ENCODE results near the gene EOGT.

Gene EOGT

DNA sequence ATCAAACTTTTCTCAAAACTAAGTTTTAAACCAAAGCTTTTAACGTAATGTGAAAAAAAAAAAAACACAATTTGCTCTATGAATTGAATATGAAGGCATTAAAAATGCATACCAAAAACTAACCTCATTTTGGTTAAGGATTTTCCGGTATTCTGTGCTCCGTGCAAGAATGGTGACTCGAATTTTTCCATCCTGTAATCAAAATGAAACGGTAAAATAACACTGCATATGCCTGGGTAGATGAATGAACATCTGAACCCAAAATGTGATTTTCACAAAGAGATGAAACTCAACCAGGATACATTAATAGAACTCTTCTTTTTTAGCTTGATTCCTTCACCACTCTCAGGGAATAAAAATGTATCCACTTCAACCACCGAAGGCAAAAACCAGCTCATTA is 26.2 kb downstream of the EOGT start:
- no peaks in the 10 kb centered on the region for H3K4me1 ChIP-seq (ENCODE audit: control insufficient read depth, insufficient read depth, low read length)
- H3K36me3 ChIP-seq (ENCODE audit: control insufficient read depth, insufficient read depth, low read length), result no peaks in the 10 kb centered on the region
- no peaks in the 10 kb centered on the region for H3K27me3 ChIP-seq (ENCODE audit: control insufficient read depth, insufficient read depth, low read length, poor library complexity, severe bottlenecking)
- H3K27ac ChIP-seq (ENCODE audit: insufficient read depth, low read depth, low read length, poor library complexity, severe bottlenecking), result no peak overlapping the region
- WGBS, 2 experiments, result 86 to 97% methylated on average over 4 to 6 of the region's 6 CpGs
- no peaks in the 10 kb centered on the region for H3K9me3 ChIP-seq (ENCODE audit: control insufficient read depth, low read length)
- no peak overlapping the region for H3K4me3 ChIP-seq (ENCODE audit: insufficient read depth, low read depth, low read length)

DNA sequence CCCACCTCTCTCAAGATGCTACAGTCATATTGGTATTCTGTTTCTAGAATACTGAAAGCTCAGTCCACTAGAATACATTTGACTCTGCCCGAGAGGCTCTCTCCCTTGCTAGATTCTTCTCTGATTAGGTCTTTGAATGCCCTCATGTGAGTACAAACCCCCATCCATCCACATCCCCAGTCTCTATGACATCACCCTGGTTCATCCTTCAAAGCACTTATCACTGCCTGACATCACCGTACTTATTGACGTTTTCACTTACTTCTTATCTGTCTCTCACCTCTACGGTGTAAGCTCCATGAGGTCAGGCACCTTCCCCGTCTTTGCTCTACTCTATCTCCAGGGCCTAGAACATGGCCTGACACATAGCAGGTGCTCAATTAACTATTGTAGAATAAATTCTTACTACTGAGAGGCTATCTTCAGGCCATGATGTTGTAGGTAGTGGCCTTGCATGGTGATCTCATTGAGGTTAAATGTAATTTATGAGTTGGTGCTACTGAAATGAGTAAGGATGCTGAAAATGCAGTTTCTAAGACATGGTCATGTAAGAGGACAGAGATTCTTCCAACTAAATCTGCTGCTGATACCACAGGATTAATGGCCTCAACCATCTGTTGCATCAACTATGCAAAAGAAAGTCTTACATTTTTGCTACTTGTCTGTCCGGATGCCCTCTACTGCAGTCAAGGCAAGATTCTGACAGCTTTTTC is 26.8 kb downstream of the EOGT start:
- Histone ChIP-seq H3K4me1 (ENCODE audit: control insufficient read depth, insufficient read depth, low read length) (no peaks in the 10 kb centered on the region), H3K27me3 (ENCODE audit: control insufficient read depth, insufficient read depth, low read length, poor library complexity, severe bottlenecking) (no peaks in the 10 kb centered on the region), H3K9me3 (ENCODE audit: control insufficient read depth, low read length) (no peaks in the 10 kb centered on the region), H3K27ac (ENCODE audit: insufficient read depth, low read depth, low read length, poor library complexity, severe bottlenecking) (no peak overlapping the region), H3K36me3 (ENCODE audit: control insufficient read depth, insufficient read depth, low read length) (no peaks in the 10 kb centered on the region), H3K4me3 (ENCODE audit: insufficient read depth, low read depth, low read length) (no peak overlapping the region)
- WGBS, 2 experiments, result 94 to 96% methylated on average over 6 of the region's 6 CpGs

GRCh38 chr3:68985146-68985790 is 28.2 kb downstream of the EOGT start:
- H3K4me1 ChIP-seq (ENCODE audit: control insufficient read depth, insufficient read depth, low read length), result no peaks in the 10 kb centered on the region
- WGBS, 2 experiments, result 88 to 90% methylated on average over 2 of the region's 3 CpGs
- H3K27me3 ChIP-seq (ENCODE audit: control insufficient read depth, insufficient read depth, low read length, poor library complexity, severe bottlenecking), result no peaks in the 10 kb centered on the region
- no peaks in the 10 kb centered on the region for H3K9me3 ChIP-seq (ENCODE audit: control insufficient read depth, low read length)
- no peak overlapping the region for H3K4me3 ChIP-seq (ENCODE audit: insufficient read depth, low read depth, low read length)
- H3K27ac ChIP-seq (ENCODE audit: insufficient read depth, low read depth, low read length, poor library complexity, severe bottlenecking), result no peak overlapping the region
- no peaks in the 10 kb centered on the region for H3K36me3 ChIP-seq (ENCODE audit: control insufficient read depth, insufficient read depth, low read length)

DNA sequence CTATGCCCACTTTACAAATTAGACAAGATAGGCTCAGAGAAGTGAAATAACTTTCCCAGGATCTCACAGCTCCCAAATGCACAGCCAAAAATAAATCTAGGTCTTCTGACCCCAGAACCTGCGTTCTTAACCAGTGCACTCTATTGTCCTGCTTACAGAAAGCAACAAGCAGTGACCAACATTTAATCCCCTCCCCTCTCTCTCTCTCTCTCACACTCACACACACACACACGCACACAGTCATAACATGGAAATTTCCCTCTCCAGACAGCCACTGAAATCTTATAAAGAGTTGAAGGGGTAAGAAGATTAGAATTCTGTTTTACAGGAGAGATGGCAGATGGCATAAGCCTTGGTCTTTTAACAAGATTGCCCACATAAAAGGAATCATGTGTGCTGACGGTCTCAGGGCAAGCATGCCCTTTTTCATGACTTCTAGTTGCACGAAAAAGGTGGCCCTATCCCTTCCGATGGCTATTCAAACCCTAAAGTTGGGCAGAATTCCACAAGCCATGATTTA is 29.4 kb downstream of the EOGT start:
- Histone ChIP-seq H3K27ac (ENCODE audit: insufficient read depth, low read depth, low read length, poor library complexity, severe bottlenecking) (no peak overlapping the region), H3K4me1 (ENCODE audit: control insufficient read depth, insufficient read depth, low read length) (no peaks in the 10 kb centered on the region), H3K27me3 (ENCODE audit: control insufficient read depth, insufficient read depth, low read length, poor library complexity, severe bottlenecking) (no peaks in the 10 kb centered on the region), H3K9me3 (ENCODE audit: control insufficient read depth, low read length) (no peaks in the 10 kb centered on the region), H3K36me3 (ENCODE audit: control insufficient read depth, insufficient read depth, low read length) (no peaks in the 10 kb centered on the region), H3K4me3 (ENCODE audit: insufficient read depth, low read depth, low read length) (no peak overlapping the region)
- 91 to 94% methylated on average over 4 to 5 of the region's 5 CpGs for WGBS, 2 experiments

GRCh38 chr3:68977486-68978167 is 35.9 kb downstream of the EOGT start:
- no peaks in the 10 kb centered on the region for H3K9me3 ChIP-seq (ENCODE audit: control insufficient read depth, low read length)
- no peaks in the 10 kb centered on the region for H3K4me1 ChIP-seq (ENCODE audit: control insufficient read depth, insufficient read depth, low read length)
- no peaks in the 10 kb centered on the region for H3K27me3 ChIP-seq (ENCODE audit: control insufficient read depth, insufficient read depth, low read length, poor library complexity, severe bottlenecking)
- H3K27ac ChIP-seq (ENCODE audit: insufficient read depth, low read depth, low read length, poor library complexity, severe bottlenecking), result no peak overlapping the region
- no peaks in the 10 kb centered on the region for H3K36me3 ChIP-seq (ENCODE audit: control insufficient read depth, insufficient read depth, low read length)
- H3K4me3 ChIP-seq (ENCODE audit: insufficient read depth, low read depth, low read length), result no peak overlapping the region
- 93 to 97% methylated on average over 6 to 7 of the region's 8 CpGs for WGBS, 2 experiments

GRCh38 chr3:68974711-68975110 is 38.8 kb downstream of the EOGT start:
- H3K9me3 ChIP-seq (ENCODE audit: control insufficient read depth, low read length), result no peaks in the 10 kb centered on the region
- no peaks in the 10 kb centered on the region for H3K36me3 ChIP-seq (ENCODE audit: control insufficient read depth, insufficient read depth, low read length)
- no peak overlapping the region for H3K4me3 ChIP-seq (ENCODE audit: insufficient read depth, low read depth, low read length)
- H3K27ac ChIP-seq (ENCODE audit: insufficient read depth, low read depth, low read length, poor library complexity, severe bottlenecking), result no peak overlapping the region
- WGBS, 2 experiments, result 81 to 91% methylated on average over 4 to 5 of the region's 5 CpGs
- H3K27me3 ChIP-seq (ENCODE audit: control insufficient read depth, insufficient read depth, low read length, poor library complexity, severe bottlenecking), result no peaks in the 10 kb centered on the region
- H3K4me1 ChIP-seq (ENCODE audit: control insufficient read depth, insufficient read depth, low read length), result no peaks in the 10 kb centered on the region

- Histone ChIP-seq H3K9me3 (ENCODE audit: control insufficient read depth, low read length) (no peaks in the 10 kb centered on the region), H3K36me3 (ENCODE audit: control insufficient read depth, insufficient read depth, low read length) (no peaks in the 10 kb centered on the region), H3K27me3 (ENCODE audit: control insufficient read depth, insufficient read depth, low read length, poor library complexity, severe bottlenecking) (no peaks in the 10 kb centered on the region), H3K4me3 (ENCODE audit: insufficient read depth, low read depth, low read length) (no peak overlapping the region), H3K4me1 (ENCODE audit: control insufficient read depth, insufficient read depth, low read length) (no peaks in the 10 kb centered on the region), H3K27ac (ENCODE audit: insufficient read depth, low read depth, low read length, poor library complexity, severe bottlenecking) (no peak overlapping the region)
- WGBS, 2 experiments, result 85 to 87% methylated on average over 7 of the region's 7 CpGs
Observed at GRCh38 chr3:68973639-68974038, 39.8 kb downstream of the EOGT start.

DNA sequence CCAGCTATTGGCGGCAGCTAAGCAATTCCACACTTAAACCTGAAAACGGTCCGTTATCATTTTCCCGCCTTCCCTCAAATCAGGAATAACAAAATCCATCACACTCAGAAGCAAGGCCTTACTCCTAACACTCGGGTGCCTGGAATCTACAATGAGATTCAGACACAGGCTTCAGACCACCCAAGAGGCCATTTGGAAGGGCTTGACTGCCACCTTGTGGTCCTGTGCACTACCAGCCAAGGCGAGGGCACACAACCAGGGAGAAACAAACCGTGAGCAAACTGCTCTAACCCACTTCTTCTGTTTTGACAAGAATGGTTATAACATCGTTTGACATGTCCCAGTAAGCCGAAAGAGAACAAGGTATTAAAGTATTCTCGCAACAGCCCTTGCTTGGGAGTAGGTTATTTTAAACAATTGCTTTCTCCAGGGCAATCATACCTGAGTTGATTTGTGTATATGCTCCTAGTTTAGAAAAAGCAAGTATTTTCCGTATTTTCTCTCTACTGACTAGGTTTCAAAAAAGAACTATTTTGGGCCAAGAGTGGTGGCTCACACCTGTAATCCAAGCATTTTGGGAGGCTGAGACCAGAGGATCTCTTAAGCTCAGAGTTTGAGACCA is 41.0 kb downstream of the EOGT start:
- 30 to 34% methylated on average over 11 of the region's 11 CpGs for WGBS, 2 experiments
- H3K4me1 ChIP-seq (ENCODE audit: control insufficient read depth, insufficient read depth, low read length), result no peaks in the 10 kb centered on the region
- no peak overlapping the region for H3K4me3 ChIP-seq (ENCODE audit: insufficient read depth, low read depth, low read length)
- H3K27ac ChIP-seq (ENCODE audit: insufficient read depth, low read depth, low read length, poor library complexity, severe bottlenecking), result no peak overlapping the region
- H3K27me3 ChIP-seq (ENCODE audit: control insufficient read depth, insufficient read depth, low read length, poor library complexity, severe bottlenecking), result no peaks in the 10 kb centered on the region
- no peaks in the 10 kb centered on the region for H3K9me3 ChIP-seq (ENCODE audit: control insufficient read depth, low read length)
- no peaks in the 10 kb centered on the region for H3K36me3 ChIP-seq (ENCODE audit: control insufficient read depth, insufficient read depth, low read length)

GRCh38 chr3:68964694-68965093 is 48.8 kb downstream of the EOGT start:
- 95 to 98% methylated on average over 2 of the region's 2 CpGs for WGBS, 2 experiments
- no peaks in the 10 kb centered on the region for H3K4me1 ChIP-seq (ENCODE audit: control insufficient read depth, insufficient read depth, low read length)
- H3K27me3 ChIP-seq (ENCODE audit: control insufficient read depth, insufficient read depth, low read length, poor library complexity, severe bottlenecking), result no peaks in the 10 kb centered on the region
- H3K9me3 ChIP-seq (ENCODE audit: control insufficient read depth, low read length), result no peaks in the 10 kb centered on the region
- no peak overlapping the region for H3K4me3 ChIP-seq (ENCODE audit: insufficient read depth, low read depth, low read length)
- no peak overlapping the region for H3K27ac ChIP-seq (ENCODE audit: insufficient read depth, low read depth, low read length, poor library complexity, severe bottlenecking)
- no peaks in the 10 kb centered on the region for H3K36me3 ChIP-seq (ENCODE audit: control insufficient read depth, insufficient read depth, low read length)

- H3K36me3 ChIP-seq (ENCODE audit: control insufficient read depth, insufficient read depth, low read length), result no peaks in the 10 kb centered on the region
- no peak overlapping the region for H3K27ac ChIP-seq (ENCODE audit: insufficient read depth, low read depth, low read length, poor library complexity, severe bottlenecking)
- H3K4me3 ChIP-seq (ENCODE audit: insufficient read depth, low read depth, low read length), result no peak overlapping the region
- 84 to 93% methylated on average over 5 of the region's 5 CpGs for WGBS, 2 experiments
- H3K9me3 ChIP-seq (ENCODE audit: control insufficient read depth, low read length), result no peaks in the 10 kb centered on the region
- H3K4me1 ChIP-seq (ENCODE audit: control insufficient read depth, insufficient read depth, low read length), result no peaks in the 10 kb centered on the region
- no peaks in the 10 kb centered on the region for H3K27me3 ChIP-seq (ENCODE audit: control insufficient read depth, insufficient read depth, low read length, poor library complexity, severe bottlenecking)
Observed at GRCh38 chr3:68963891-68964290, 49.6 kb downstream of the EOGT start.

All from ectodermal cell (in vitro differentiated cells).